Measurements from ENCODE around the gene RALGAPA2.

RALGAPA2 gene

DNA sequence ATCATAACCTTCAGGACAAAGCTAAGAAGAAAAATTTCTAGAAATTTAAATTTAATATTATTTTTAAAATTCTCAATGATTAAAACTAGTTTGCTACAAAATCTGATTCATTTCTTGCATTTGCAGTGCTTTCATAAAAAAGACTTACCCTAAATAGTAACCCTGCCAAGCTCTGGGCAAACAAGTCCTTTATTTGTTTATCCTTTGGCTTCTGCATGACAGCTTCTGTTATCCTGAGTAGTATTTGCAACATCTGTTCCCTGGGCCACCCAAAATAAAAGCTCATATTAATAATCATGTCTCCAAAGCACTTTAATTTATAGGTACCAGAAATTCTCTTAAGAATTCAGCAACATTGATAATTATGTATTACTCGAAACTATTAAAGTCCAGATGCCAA lies 101.3 kb downstream of the RALGAPA2 start:
- Histone ChIP-seq H3F3A (ENCODE audit: insufficient read depth, low read length) (no peaks in the 10 kb centered on the region), H3K4me2 (ENCODE audit: low read length) (no peak overlapping the region), H3K27me3 (ENCODE audit: insufficient read depth, low read length) (no peaks in the 10 kb centered on the region), H3K9me3 (ENCODE audit: low read length) (no peaks in the 10 kb centered on the region), H3K79me2 (ENCODE audit: insufficient read depth, low read length) (no peaks in the 10 kb centered on the region), H3K36me3 (ENCODE audit: insufficient read depth, low read length) (no peaks in the 10 kb centered on the region), H3K4me1 (ENCODE audit: insufficient read depth, low read length, severe bottlenecking) (no peaks in the 10 kb centered on the region), H3K4me3 (ENCODE audit: low read depth, low read length, poor library complexity, severe bottlenecking) (no peak overlapping the region), H3K9me2 (ENCODE audit: low read depth, low read length) (no peaks in the 10 kb centered on the region), H2AFZ (ENCODE audit: low read length) (no peak overlapping the region), H3K27ac (ENCODE audit: low read depth, low read length, poor library complexity, severe bottlenecking) (no peak overlapping the region), H3K9ac (ENCODE audit: low read length) (no peak overlapping the region), H4K20me1 (ENCODE audit: insufficient read depth, low read length) (no peaks in the 10 kb centered on the region)
- no peak for TF ChIP-seq EZH2 (IDR thresholded peaks at IDR 0.05; ENCODE audit: borderline replicate concordance, low read length)

DNA sequence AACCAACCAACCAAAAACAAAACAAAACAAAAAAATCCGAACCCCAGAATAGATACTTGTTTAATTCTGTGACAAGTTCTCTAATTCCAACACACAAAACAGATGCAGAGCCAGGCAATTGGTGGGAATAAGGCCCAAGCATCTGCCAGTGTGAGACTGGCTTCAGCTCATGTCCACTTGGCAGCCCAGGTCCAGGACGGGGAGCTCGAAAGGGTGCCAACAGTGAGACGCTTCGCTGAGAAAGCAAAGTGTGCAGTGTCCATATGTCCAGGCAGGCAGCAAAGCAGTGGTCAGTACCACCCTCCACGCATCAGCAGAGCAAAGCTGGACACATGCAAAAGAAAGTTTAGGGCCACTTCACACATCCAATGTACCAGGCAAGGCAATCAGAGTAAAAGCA lies 102.9 kb downstream of the RALGAPA2 start:
- no peaks in the 10 kb centered on the region for H3K36me3 ChIP-seq (ENCODE audit: insufficient read depth, low read length)
- H4K20me1 ChIP-seq (ENCODE audit: insufficient read depth, low read length): no peaks in the 10 kb centered on the region
- H3F3A ChIP-seq (ENCODE audit: insufficient read depth, low read length): no peaks in the 10 kb centered on the region
- H3K9me3 ChIP-seq (ENCODE audit: low read length): no peaks in the 10 kb centered on the region
- H3K4me3 ChIP-seq (ENCODE audit: low read depth, low read length, poor library complexity, severe bottlenecking): no peak overlapping the region
- no peaks in the 10 kb centered on the region for H3K27me3 ChIP-seq (ENCODE audit: insufficient read depth, low read length)
- TF ChIP-seq EZH2 (IDR thresholded peaks at IDR 0.05; ENCODE audit: borderline replicate concordance, low read length): no peak
- TF ChIP-seq, protein P1, sequence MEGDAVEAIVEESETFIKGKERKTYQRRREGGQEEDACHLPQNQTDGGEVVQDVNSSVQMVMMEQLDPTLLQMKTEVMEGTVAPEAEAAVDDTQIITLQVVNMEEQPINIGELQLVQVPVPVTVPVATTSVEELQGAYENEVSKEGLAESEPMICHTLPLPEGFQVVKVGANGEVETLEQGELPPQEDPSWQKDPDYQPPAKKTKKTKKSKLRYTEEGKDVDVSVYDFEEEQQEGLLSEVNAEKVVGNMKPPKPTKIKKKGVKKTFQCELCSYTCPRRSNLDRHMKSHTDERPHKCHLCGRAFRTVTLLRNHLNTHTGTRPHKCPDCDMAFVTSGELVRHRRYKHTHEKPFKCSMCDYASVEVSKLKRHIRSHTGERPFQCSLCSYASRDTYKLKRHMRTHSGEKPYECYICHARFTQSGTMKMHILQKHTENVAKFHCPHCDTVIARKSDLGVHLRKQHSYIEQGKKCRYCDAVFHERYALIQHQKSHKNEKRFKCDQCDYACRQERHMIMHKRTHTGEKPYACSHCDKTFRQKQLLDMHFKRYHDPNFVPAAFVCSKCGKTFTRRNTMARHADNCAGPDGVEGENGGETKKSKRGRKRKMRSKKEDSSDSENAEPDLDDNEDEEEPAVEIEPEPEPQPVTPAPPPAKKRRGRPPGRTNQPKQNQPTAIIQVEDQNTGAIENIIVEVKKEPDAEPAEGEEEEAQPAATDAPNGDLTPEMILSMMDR (IDR thresholded peaks at IDR 0.05; ENCODE audit: low read length): no peak
- H3K27ac ChIP-seq (ENCODE audit: low read depth, low read length, poor library complexity, severe bottlenecking): no peak overlapping the region
- no peaks in the 10 kb centered on the region for H3K79me2 ChIP-seq (ENCODE audit: insufficient read depth, low read length)
- H3K9ac ChIP-seq (ENCODE audit: low read length): no peak overlapping the region
- H2AFZ ChIP-seq (ENCODE audit: low read length): no peak overlapping the region
- no peaks in the 10 kb centered on the region for H3K4me1 ChIP-seq (ENCODE audit: insufficient read depth, low read length, severe bottlenecking)
- no peak overlapping the region for H3K4me2 ChIP-seq (ENCODE audit: low read length)
- no peaks in the 10 kb centered on the region for H3K9me2 ChIP-seq (ENCODE audit: low read depth, low read length)

DNA sequence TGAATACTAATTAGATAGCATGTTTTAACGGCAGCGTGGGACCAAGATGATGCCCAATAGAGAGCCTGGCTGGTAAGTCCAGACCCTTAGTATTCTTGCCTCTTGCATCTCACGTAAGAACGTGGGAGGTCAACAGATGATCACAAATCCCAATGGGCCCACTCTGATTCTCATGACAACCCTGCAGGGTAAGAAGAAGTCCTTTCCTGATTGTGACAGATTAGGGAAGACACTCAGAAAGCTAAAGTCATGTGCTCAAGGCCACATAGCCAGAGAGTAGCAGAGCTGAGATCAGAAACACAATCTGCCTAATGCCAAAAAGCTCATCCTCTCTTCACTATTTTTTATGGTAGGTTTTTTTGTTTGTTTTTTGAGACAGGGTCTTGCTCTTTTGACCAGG lies 103.8 kb downstream of the RALGAPA2 start:
- no peaks in the 10 kb centered on the region for H3K27me3 ChIP-seq (ENCODE audit: insufficient read depth, low read length)
- no peak overlapping the region for H3K4me3 ChIP-seq (ENCODE audit: low read depth, low read length, poor library complexity, severe bottlenecking)
- H4K20me1 ChIP-seq (ENCODE audit: insufficient read depth, low read length): no peaks in the 10 kb centered on the region
- H2AFZ ChIP-seq (ENCODE audit: low read length): no peak overlapping the region
- no peak overlapping the region for H3K4me2 ChIP-seq (ENCODE audit: low read length)
- H3K27ac ChIP-seq (ENCODE audit: low read depth, low read length, poor library complexity, severe bottlenecking): no peak overlapping the region
- H3F3A ChIP-seq (ENCODE audit: insufficient read depth, low read length): no peaks in the 10 kb centered on the region
- no peaks in the 10 kb centered on the region for H3K79me2 ChIP-seq (ENCODE audit: insufficient read depth, low read length)
- H3K9me2 ChIP-seq (ENCODE audit: low read depth, low read length): no peaks in the 10 kb centered on the region
- no peaks in the 10 kb centered on the region for H3K36me3 ChIP-seq (ENCODE audit: insufficient read depth, low read length)
- H3K4me1 ChIP-seq (ENCODE audit: insufficient read depth, low read length, severe bottlenecking): peaks cover 4% of the 10 kb centered on the region
- no peaks in the 10 kb centered on the region for H3K9me3 ChIP-seq (ENCODE audit: low read length)
- no peak overlapping the region for H3K9ac ChIP-seq (ENCODE audit: low read length)
- TF ChIP-seq, protein P1 (IDR thresholded peaks at IDR 0.05; ENCODE audit: low read length): no peak
- TF ChIP-seq EZH2 (IDR thresholded peaks at IDR 0.05; ENCODE audit: borderline replicate concordance, low read length): no peak

DNA sequence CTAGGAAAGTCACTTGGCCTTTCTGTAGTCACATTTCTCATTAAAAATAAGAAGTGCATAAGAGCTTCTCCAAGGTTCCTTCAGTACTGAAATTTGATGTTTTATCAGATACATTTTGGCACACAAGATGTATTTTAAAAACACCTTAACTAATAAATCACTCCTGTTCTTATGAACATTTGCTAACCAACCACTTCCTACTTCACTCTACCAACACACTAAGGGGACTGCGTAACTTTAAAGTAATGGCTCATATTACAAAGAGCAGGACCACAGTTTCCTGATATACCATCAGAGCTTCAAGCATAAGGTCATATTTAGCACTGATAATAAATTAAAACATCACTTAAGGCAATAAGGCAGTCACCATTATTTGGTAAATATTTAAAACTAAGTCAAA lies 104.4 kb downstream of the RALGAPA2 start:
- no peak overlapping the region for H2AFZ ChIP-seq (ENCODE audit: low read length)
- H3K36me3 ChIP-seq (ENCODE audit: insufficient read depth, low read length): no peaks in the 10 kb centered on the region
- no peak overlapping the region for H3K4me3 ChIP-seq (ENCODE audit: low read depth, low read length, poor library complexity, severe bottlenecking)
- H3K4me2 ChIP-seq (ENCODE audit: low read length): no peak overlapping the region
- H4K20me1 ChIP-seq (ENCODE audit: insufficient read depth, low read length): no peaks in the 10 kb centered on the region
- no peaks in the 10 kb centered on the region for H3K27me3 ChIP-seq (ENCODE audit: insufficient read depth, low read length)
- H3K4me1 ChIP-seq (ENCODE audit: insufficient read depth, low read length, severe bottlenecking): peaks cover 10% of the 10 kb centered on the region
- H3K27ac ChIP-seq (ENCODE audit: low read depth, low read length, poor library complexity, severe bottlenecking): no peak overlapping the region
- no peaks in the 10 kb centered on the region for H3F3A ChIP-seq (ENCODE audit: insufficient read depth, low read length)
- H3K9ac ChIP-seq (ENCODE audit: low read length): no peak overlapping the region
- no peaks in the 10 kb centered on the region for H3K9me3 ChIP-seq (ENCODE audit: low read length)
- TF ChIP-seq, protein P1 (IDR thresholded peaks at IDR 0.05; ENCODE audit: low read length): no peak
- no peak for TF ChIP-seq EZH2 (IDR thresholded peaks at IDR 0.05; ENCODE audit: borderline replicate concordance, low read length)
- no peaks in the 10 kb centered on the region for H3K9me2 ChIP-seq (ENCODE audit: low read depth, low read length)
- no peaks in the 10 kb centered on the region for H3K79me2 ChIP-seq (ENCODE audit: insufficient read depth, low read length)

All from OCI-LY1 (cell line).